NT2/D1 (cell line): Measurements from ENCODE around the gene CAMTA1.

Experiments used
- YY1 ChIP-seq: IDR thresholded peaks from 2 replicates; pipeline ENCODE4 v1.6.1; 2011; ENCODE audit not compliant: insufficient read length, insufficient read depth
- ZNF274 ChIP-seq: IDR thresholded peaks from 2 replicates; pipeline ENCODE4 v1.6.1; 2011; ENCODE audit warnings: mild to moderate bottlenecking, low read depth, low read length

DNA sequence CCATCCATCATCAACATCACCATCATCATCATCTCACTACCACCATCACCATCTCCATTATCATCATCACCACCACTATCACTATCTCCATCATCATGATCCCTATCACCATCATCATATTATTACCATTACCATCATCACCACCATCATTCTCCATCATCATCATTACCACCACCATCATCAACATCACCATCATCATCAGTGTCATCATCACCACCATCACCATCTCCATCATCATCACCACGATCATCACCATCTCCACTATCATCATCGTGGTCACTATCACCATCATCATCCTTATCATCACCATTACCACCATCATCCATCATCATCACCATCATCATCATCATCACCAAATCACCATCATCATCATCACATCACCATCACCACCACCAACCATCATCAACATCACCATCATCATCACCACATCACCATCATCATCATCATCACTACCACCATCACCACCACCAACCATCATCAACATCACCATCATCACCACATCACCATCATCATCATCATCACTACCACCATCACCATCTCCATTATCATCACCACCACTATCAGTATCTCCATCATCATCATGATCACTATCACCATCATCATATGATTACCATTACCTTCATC is 783.8 kb downstream of the CAMTA1 start:
- TF ChIP-seq YY1 (no peak), ZNF274 (no peak)
